ENCODE measurements around the gene PDE4D. TPM values are rescaled to one million over a fixed set of nuclear protein-coding genes. Genes with fewer than 3 reads are reported as not detected.

Gene PDE4D
- total and polyA plus RNA-seq, 2 donors: 21.2 to 30.3 TPM

GRCh38 chr5:58972301-58972700, 921.2 kb downstream of the PDE4D start:
- Histone ChIP-seq H3K9me3 (ENCODE audit: control insufficient read depth in 2 of 2, insufficient read depth in 1 of 2, low read length in 1 of 2) (no peaks in the 10 kb centered on the region), H3K27me3 (ENCODE audit: control insufficient read depth in 2 of 2, insufficient read depth in 1 of 2, low read length in 1 of 2) (no peaks in the 10 kb centered on the region), H3K4me3 (ENCODE audit: low read length in 2 of 2) (no peak overlapping the region), H3K27ac (ENCODE audit: low read depth in 1 of 2, low read length in 1 of 2) (no peak overlapping the region), H3K4me1 (ENCODE audit: control insufficient read depth in 2 of 2, insufficient read depth in 2 of 2, low read length in 2 of 2) (no peaks in the 10 kb centered on the region), H3K36me3 (ENCODE audit: control insufficient read depth in 2 of 2, insufficient read depth in 2 of 2, low read length in 1 of 2) (peaks cover 12 to 33% of the 10 kb centered on the region in 2 donors)
- DNase-seq (ENCODE audit: low read depth in 6 of 9, low spot score in 9 of 9): no peak
- WGBS: 77% methylated on average over 1 of the region's 1 CpG

- no peak for DNase-seq (ENCODE audit: low read depth in 6 of 9, low spot score in 9 of 9)
- H3K27me3 ChIP-seq (ENCODE audit: control insufficient read depth in 2 of 2, insufficient read depth in 1 of 2, low read length in 1 of 2): no peaks in the 10 kb centered on the region
- 77% methylated on average over 2 of the region's 2 CpGs for WGBS
- no peaks in the 10 kb centered on the region for H3K9me3 ChIP-seq (ENCODE audit: control insufficient read depth in 2 of 2, insufficient read depth in 1 of 2, low read length in 1 of 2)
- H3K4me3 ChIP-seq (ENCODE audit: low read length in 2 of 2): no peak overlapping the region
- H3K4me1 ChIP-seq (ENCODE audit: control insufficient read depth in 2 of 2, insufficient read depth in 2 of 2, low read length in 2 of 2): no peaks in the 10 kb centered on the region
- peaks cover 9 to 22% of the 10 kb centered on the region in 2 donors for H3K36me3 ChIP-seq (ENCODE audit: control insufficient read depth in 2 of 2, insufficient read depth in 2 of 2, low read length in 1 of 2)
- H3K27ac ChIP-seq (ENCODE audit: low read depth in 1 of 2, low read length in 1 of 2): no peak overlapping the region
These were observed 922.8 kb downstream of the PDE4D start for GRCh38 chr5:58970766-58971165.

- Histone ChIP-seq H3K4me3 (ENCODE audit: low read length in 2 of 2) (no peak overlapping the region), H3K9me3 (ENCODE audit: control insufficient read depth in 2 of 2, insufficient read depth in 1 of 2, low read length in 1 of 2) (no peaks in the 10 kb centered on the region), H3K4me1 (ENCODE audit: control insufficient read depth in 2 of 2, insufficient read depth in 2 of 2, low read length in 2 of 2) (no peaks in the 10 kb centered on the region), H3K27me3 (ENCODE audit: control insufficient read depth in 2 of 2, insufficient read depth in 1 of 2, low read length in 1 of 2) (no peaks in the 10 kb centered on the region), H3K36me3 (ENCODE audit: control insufficient read depth in 2 of 2, insufficient read depth in 2 of 2, low read length in 1 of 2) (peaks cover 7 to 15% of the 10 kb centered on the region in 2 donors), H3K27ac (ENCODE audit: low read depth in 1 of 2, low read length in 1 of 2) (no peak overlapping the region)
- 97% methylated on average over 2 of the region's 2 CpGs for WGBS
- DNase-seq (ENCODE audit: low read depth in 6 of 9, low spot score in 9 of 9): no peak
These were observed 923.7 kb downstream of the PDE4D start for GRCh38 chr5:58969795-58970194.

GRCh38 chr5:58969253-58969652, 924.3 kb downstream of the PDE4D start:
- Histone ChIP-seq H3K27me3 (ENCODE audit: control insufficient read depth in 2 of 2, insufficient read depth in 1 of 2, low read length in 1 of 2) (no peaks in the 10 kb centered on the region), H3K9me3 (ENCODE audit: control insufficient read depth in 2 of 2, insufficient read depth in 1 of 2, low read length in 1 of 2) (no peaks in the 10 kb centered on the region), H3K36me3 (ENCODE audit: control insufficient read depth in 2 of 2, insufficient read depth in 2 of 2, low read length in 1 of 2) (peaks cover 2 to 10% of the 10 kb centered on the region in 2 donors), H3K4me3 (ENCODE audit: low read length in 2 of 2) (no peak overlapping the region), H3K4me1 (ENCODE audit: control insufficient read depth in 2 of 2, insufficient read depth in 2 of 2, low read length in 2 of 2) (no peaks in the 10 kb centered on the region), H3K27ac (ENCODE audit: low read depth in 1 of 2, low read length in 1 of 2) (no peak overlapping the region)
- DNase-seq (ENCODE audit: low read depth in 6 of 9, low spot score in 9 of 9): no peak
- WGBS: 98% methylated on average over 3 of the region's 3 CpGs

- no peaks in the 10 kb centered on the region for H3K9me3 ChIP-seq (ENCODE audit: control insufficient read depth in 2 of 2, insufficient read depth in 1 of 2, low read length in 1 of 2)
- WGBS: 95% methylated on average over 3 of the region's 3 CpGs
- peaks cover 0 to 4% of the 10 kb centered on the region in 2 donors for H3K36me3 ChIP-seq (ENCODE audit: control insufficient read depth in 2 of 2, insufficient read depth in 2 of 2, low read length in 1 of 2)
- H3K27me3 ChIP-seq (ENCODE audit: control insufficient read depth in 2 of 2, insufficient read depth in 1 of 2, low read length in 1 of 2): no peaks in the 10 kb centered on the region
- no peaks in the 10 kb centered on the region for H3K4me1 ChIP-seq (ENCODE audit: control insufficient read depth in 2 of 2, insufficient read depth in 2 of 2, low read length in 2 of 2)
- H3K4me3 ChIP-seq (ENCODE audit: low read length in 2 of 2): no peak overlapping the region
- no peak overlapping the region for H3K27ac ChIP-seq (ENCODE audit: low read depth in 1 of 2, low read length in 1 of 2)
- no peak for DNase-seq (ENCODE audit: low read depth in 6 of 9, low spot score in 9 of 9)
These were observed 925.2 kb downstream of the PDE4D start for GRCh38 chr5:58968350-58968749.

- no peak for DNase-seq (ENCODE audit: low read depth in 6 of 9, low spot score in 9 of 9)
- no peaks in the 10 kb centered on the region for H3K27me3 ChIP-seq (ENCODE audit: control insufficient read depth in 2 of 2, insufficient read depth in 1 of 2, low read length in 1 of 2)
- no peak overlapping the region for H3K4me3 ChIP-seq (ENCODE audit: low read length in 2 of 2)
- H3K27ac ChIP-seq (ENCODE audit: low read depth in 1 of 2, low read length in 1 of 2): no peak overlapping the region
- WGBS: 97% methylated on average over 2 of the region's 2 CpGs
- no peaks in the 10 kb centered on the region for H3K4me1 ChIP-seq (ENCODE audit: control insufficient read depth in 2 of 2, insufficient read depth in 2 of 2, low read length in 2 of 2)
- H3K36me3 ChIP-seq (ENCODE audit: control insufficient read depth in 2 of 2, insufficient read depth in 2 of 2, low read length in 1 of 2): peaks cover 0 to 3% of the 10 kb centered on the region in 2 donors
- no peaks in the 10 kb centered on the region for H3K9me3 ChIP-seq (ENCODE audit: control insufficient read depth in 2 of 2, insufficient read depth in 1 of 2, low read length in 1 of 2)
These were observed 925.8 kb downstream of the PDE4D start for GRCh38 chr5:58967597-58968281.

- WGBS: 90% methylated on average over 9 of the region's 9 CpGs
- H3K4me3 ChIP-seq (ENCODE audit: low read length in 2 of 2): no peak overlapping the region
- DNase-seq (ENCODE audit: low read depth in 6 of 9, low spot score in 9 of 9): no peak
- H3K27ac ChIP-seq (ENCODE audit: low read depth in 1 of 2, low read length in 1 of 2): no peak overlapping the region
- H3K9me3 ChIP-seq (ENCODE audit: control insufficient read depth in 2 of 2, insufficient read depth in 1 of 2, low read length in 1 of 2): no peaks in the 10 kb centered on the region
- H3K36me3 ChIP-seq (ENCODE audit: control insufficient read depth in 2 of 2, insufficient read depth in 2 of 2, low read length in 1 of 2): no peaks in the 10 kb centered on the region
- no peaks in the 10 kb centered on the region for H3K4me1 ChIP-seq (ENCODE audit: control insufficient read depth in 2 of 2, insufficient read depth in 2 of 2, low read length in 2 of 2)
- no peaks in the 10 kb centered on the region for H3K27me3 ChIP-seq (ENCODE audit: control insufficient read depth in 2 of 2, insufficient read depth in 1 of 2, low read length in 1 of 2)
These were observed 927.7 kb downstream of the PDE4D start for GRCh38 chr5:58965677-58966414.

GRCh38 chr5:58963821-58964220, 929.7 kb downstream of the PDE4D start:
- Histone ChIP-seq H3K27me3 (ENCODE audit: control insufficient read depth in 2 of 2, insufficient read depth in 1 of 2, low read length in 1 of 2) (no peaks in the 10 kb centered on the region), H3K27ac (ENCODE audit: low read depth in 1 of 2, low read length in 1 of 2) (no peak overlapping the region), H3K36me3 (ENCODE audit: control insufficient read depth in 2 of 2, insufficient read depth in 2 of 2, low read length in 1 of 2) (no peaks in the 10 kb centered on the region), H3K9me3 (ENCODE audit: control insufficient read depth in 2 of 2, insufficient read depth in 1 of 2, low read length in 1 of 2) (no peaks in the 10 kb centered on the region), H3K4me3 (ENCODE audit: low read length in 2 of 2) (no peak overlapping the region), H3K4me1 (ENCODE audit: control insufficient read depth in 2 of 2, insufficient read depth in 2 of 2, low read length in 2 of 2) (no peaks in the 10 kb centered on the region)
- DNase-seq (ENCODE audit: low read depth in 6 of 9, low spot score in 9 of 9): no peak
- 98% methylated on average over 1 of the region's 1 CpG for WGBS

- no peaks in the 10 kb centered on the region for H3K4me1 ChIP-seq (ENCODE audit: control insufficient read depth in 2 of 2, insufficient read depth in 2 of 2, low read length in 2 of 2)
- H3K27me3 ChIP-seq (ENCODE audit: control insufficient read depth in 2 of 2, insufficient read depth in 1 of 2, low read length in 1 of 2): no peaks in the 10 kb centered on the region
- WGBS: 89% methylated on average over 4 of the region's 4 CpGs
These were observed 930.2 kb downstream of the PDE4D start for GRCh38 chr5:58963361-58963760.

More at GRCh38 chr5:58963361-58963760, 930.2 kb downstream of the PDE4D start:
- no peaks in the 10 kb centered on the region for H3K36me3 ChIP-seq (ENCODE audit: control insufficient read depth in 2 of 2, insufficient read depth in 2 of 2, low read length in 1 of 2)
- H3K9me3 ChIP-seq (ENCODE audit: control insufficient read depth in 2 of 2, insufficient read depth in 1 of 2, low read length in 1 of 2): no peaks in the 10 kb centered on the region
- H3K4me3 ChIP-seq (ENCODE audit: low read length in 2 of 2): no peak overlapping the region
- no peak overlapping the region for H3K27ac ChIP-seq (ENCODE audit: low read depth in 1 of 2, low read length in 1 of 2)
- no peak for DNase-seq (ENCODE audit: low read depth in 6 of 9, low spot score in 9 of 9)
